ENCODE measurements around the gene ULK4.
"Not testable (repeated sequence)": the region's sequence is repeated elsewhere in the genome, so short reads cannot be mapped to it uniquely, and the experiment has no call there.

ULK4 gene

DNA sequence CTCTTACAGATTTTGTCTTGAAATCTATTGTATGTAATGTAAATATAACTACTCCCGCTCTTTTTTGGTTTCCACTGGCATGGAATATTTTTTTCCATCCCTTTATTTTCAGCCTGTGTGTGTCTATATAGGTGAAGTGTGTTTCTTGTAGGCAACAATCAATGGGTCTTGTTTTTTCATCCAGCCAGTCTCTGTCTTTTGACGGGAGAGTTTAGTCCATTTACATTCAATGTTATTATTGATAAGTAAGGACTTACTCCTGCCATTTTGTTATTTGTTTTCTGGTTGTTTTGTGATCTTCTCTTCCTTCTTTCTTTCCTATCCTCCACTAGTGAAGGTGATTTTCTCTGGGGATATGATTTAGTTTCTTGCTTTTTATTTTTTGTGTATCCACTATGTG is 101.4 kb downstream of the ULK4 start:
- DNase-seq = not testable (repeated sequence)

GRCh38 chr3:41854956-41855355 is 106.9 kb downstream of the ULK4 start:
- no peak for DNase-seq

DNA sequence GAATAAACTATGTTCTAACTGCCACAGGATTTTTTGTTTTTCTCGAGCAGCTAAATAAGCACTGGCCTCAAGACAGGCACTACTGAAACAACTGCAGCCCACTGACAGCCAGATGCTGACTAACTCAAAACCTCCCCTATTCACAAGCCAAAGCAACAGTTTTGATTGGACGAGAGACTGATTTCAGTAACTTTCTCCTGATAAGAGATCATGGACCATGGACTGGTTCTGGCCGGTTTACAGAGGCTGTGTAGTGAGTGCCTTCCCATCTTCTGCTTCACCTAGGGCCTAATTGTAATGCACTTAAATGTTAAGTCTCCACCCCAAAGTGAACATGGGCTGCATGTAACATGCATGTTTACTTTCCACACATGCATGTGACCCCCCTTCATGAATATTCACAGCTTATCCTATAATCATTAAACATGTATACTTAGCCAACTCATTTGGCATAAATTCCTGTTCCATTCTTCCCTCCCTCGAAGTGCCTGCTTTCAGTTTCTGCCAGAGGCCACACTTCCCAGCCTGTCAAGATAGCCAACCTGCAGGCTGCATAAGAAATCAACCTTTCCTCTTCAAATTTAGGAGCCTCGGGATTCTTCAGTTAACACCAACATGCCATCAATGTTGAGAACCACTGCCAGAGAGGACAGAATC is 108.2 kb downstream of the ULK4 start:
- no peak for DNase-seq

GRCh38 chr3:41848753-41849574 is 112.9 kb downstream of the ULK4 start:
- DNase-seq = no peak

- no peak for DNase-seq
Measured at GRCh38 chr3:41847679-41848078, 114.2 kb downstream of the ULK4 start.

DNA sequence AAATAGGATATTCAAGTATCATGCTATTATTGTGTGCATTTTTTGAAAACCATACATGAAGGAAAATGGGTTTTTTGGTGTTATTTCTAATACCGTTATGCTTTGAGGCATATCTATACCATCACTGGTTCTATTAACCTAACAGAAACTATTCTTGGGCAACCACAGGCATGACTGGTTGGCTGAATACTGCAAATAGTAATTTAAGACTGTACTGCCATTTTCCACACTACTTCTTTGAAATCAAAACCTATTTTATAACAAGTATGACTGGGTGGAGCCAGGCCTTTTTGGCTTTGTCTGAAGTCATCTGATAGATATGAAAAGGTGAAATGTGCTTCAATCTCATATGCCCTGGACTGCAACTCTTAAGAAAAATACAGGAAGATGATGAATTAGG is 115.1 kb downstream of the ULK4 start:
- DNase-seq = no peak

DNA sequence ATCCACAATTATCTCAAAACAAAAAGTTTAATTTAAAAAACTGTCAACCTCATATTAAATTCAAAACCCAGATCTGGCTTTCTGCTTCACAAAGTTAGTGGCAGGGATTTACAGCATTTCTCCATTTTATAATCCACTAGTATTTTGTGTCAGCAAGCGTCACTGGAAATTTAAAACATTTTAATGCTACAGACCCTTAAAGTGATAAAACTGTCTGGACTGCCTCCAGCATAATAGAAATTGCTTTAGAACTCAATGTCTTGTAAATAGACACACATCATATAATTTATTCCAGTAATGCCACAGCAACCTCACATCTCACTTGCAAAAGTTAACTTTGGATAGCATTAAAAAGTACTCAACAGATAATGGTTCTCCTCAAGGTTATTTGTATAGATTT is 116.1 kb downstream of the ULK4 start:
- no peak for DNase-seq

DNA sequence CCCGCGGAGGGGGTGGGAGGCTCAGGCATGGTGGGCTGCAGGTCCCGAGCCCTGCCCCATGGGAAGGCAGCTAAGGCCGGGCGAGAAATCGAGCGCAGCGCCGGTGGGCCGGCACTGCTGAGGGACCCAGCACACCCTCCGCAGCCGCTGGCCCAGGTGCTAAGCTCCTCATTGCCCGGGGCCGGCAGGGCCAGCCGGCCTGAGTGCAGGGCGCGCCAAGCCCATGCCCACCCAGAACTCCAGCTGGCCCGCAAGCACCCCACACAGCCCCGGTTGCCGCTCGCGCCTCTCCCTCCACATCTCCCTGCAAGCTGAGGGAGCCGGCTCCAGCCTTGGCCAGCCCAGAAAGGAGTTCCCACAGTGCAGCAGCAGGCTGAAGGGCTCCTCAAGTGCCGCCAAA is 117.6 kb downstream of the ULK4 start:
- DNase-seq = not testable (repeated sequence)

GRCh38 chr3:41840936-41841668 is 120.8 kb downstream of the ULK4 start:
- DNase-seq = not testable (repeated sequence)

DNA sequence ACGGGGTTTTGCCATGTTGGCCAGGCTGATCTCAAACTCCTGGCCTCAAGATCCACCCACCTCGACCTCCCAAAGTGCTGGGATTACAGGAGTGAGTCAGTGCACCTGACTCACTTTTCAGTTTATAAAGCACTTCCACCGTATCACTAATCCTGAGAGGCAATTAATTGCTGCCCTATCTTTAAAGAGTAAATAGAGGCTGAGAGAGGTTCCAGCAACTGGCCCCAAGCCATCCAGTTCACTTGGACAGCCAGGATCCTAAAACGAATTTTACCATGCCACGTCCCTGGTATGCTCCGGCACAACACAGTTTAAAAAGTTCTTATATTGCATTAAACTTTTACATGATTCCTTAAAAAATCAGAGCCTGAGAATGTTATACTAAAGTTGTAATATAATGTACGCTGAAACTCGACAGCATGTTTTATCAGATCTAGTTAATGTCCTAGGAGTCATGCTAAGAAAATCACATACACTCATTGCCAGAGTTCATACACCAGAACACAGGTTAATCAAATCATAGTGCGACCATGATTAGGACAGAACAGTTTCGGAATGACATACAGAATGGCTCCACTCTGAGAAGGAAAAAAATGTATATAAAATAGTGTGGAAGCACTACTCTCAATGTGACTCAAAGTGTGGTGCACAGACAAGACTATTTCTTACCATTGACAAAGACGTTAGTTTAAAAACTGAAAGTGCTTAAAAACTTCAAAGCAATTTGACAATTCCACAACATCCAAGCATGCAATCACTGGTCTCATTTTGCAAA is 125.4 kb downstream of the ULK4 start:
- no peak for DNase-seq

DNA sequence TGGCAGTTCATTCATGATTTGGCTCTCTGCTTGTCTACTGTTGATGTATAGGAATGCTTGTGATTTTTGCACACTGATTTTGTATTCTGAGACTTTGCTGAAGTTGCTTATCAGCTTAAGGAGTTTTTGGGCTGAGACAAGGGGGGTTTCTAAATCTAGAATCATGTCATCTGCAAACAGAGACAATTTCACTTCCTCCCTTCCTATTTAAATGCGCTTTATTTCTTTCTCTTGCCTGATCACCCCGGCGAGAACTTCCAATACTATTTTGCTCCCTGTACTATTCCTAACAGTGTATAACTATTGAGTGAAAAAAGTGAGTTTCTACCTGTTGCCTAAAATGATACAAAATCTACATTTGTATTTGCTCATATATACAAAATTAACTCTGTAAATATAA is 128.3 kb downstream of the ULK4 start:
- no peak for DNase-seq

GRCh38 chr3:41819236-41819635 is 142.7 kb downstream of the ULK4 start:
- DNase-seq = no peak

GRCh38 chr3:41808618-41809017 is 153.3 kb downstream of the ULK4 start:
- DNase-seq = no peak

- DNase-seq = no peak
Measured at GRCh38 chr3:41808152-41808551, 153.8 kb downstream of the ULK4 start.

DNA sequence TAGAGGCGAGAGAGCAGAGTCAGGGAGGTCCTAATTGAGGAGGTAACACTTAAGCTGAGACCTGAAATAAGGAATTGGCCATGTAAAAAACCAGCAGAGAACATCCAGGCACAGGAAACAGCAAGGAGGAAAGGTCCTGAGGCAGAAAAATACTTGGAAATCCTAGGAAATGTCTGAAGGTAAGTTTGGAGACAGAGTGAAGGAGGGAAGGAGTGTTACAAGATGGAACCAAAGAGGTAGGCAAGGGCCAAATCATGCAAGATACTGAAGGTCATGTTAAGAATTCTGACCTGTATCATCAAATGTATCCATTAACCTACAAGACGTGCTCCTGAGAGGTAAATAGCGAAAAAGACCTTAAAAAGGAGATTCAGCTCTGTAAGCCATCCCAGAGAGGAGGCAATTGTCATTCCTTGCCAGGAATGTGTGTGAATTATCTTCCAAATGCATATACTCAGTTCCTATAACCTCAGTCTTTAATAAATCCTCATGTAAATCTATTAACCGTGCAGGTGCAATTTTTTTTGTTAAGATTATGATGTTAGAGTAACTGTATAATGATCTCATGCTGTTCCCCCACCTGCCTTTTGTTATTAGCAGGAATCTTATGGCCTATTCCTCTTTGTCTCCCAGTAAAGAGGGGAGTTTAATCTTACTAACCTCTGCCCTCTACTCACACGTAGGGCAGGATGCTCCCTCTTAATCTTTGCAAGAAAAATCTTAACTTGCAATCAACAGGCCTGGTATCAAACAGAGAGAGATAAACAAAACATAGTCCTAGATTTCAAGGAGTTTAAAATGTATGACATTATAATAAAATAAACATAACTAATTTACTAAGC is 166.9 kb downstream of the ULK4 start:
- no peak for DNase-seq

- DNase-seq = no peak
Measured at GRCh38 chr3:41792806-41793205, 169.1 kb downstream of the ULK4 start.

DNA sequence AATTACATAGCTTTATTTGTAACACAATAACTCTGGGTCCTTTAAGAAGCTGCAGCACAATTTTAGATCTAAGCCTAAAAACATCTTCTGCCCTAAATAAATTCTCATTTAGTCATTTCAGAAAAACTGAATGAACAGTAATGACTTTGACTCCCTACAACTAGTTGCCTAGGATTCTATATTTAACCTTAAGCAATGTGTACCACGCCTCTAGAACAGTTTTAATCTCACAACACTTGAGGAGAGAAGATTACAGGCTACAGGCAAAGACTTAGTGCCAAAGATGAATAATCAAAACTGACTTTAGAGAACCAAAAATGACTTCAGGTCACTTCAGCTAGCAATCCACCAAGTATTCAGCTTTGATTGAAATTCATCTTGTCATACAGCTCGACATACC is 192.8 kb downstream of the ULK4 start:
- DNase-seq = no peak

- no peak for DNase-seq
Measured at GRCh38 chr3:41768363-41768762, 193.5 kb downstream of the ULK4 start.

DNA sequence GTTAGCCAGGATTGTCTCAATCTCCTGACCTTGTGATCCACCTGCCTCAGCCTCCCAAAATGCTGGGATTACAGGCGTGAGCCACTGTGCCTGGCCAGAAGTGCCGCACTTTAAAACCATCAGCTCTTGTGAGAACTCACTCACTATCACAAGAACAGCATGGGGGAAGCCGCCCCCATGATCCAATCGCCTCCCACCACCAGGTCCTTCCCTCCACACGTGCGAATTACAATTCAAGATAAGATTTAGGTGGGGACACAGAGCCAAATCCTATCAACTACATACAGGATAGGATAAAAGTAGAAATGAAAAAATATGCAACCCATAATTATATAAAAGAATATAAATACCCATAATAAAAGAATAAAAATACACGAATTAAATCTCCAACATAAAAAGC is 199.0 kb downstream of the ULK4 start:
- DNase-seq = not testable (repeated sequence)

DNA sequence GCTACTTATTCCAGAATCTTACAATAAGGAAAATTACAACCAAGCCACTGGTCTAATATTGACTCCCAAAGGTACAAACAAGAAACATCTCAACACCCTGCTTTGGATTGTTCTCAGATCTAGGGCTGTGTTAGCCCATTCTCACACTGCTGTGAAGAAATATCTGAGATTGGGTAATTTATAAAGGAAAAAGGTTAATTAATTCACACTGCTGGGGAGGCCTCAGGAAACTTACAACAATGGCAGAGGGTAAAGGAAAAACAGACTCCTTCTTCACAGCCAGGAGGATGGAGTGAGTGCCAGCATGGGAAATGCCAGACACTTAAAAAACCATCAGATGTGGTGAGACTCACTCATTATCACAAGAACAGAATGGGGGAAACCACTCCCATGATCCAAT is 208.3 kb downstream of the ULK4 start:
- DNase-seq = no peak

DNA sequence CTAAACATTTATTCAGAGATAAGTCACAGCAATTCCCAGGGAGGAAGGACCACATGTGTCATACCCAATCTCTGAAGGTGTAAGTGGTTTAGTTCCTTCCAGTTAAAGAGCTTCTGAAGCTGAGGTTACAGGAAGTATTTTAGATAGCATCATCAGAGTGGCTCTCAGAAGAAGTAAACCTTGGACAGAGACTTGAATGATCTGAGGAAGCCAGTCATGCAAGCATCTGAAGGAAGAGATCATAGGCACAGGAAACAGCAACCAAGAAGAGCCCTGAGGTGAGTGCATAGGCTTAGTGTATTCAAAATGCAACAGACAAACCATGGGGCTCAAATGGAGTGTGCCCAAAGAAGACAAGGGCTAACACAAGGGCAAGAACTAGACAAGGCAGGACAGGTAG is 210.3 kb downstream of the ULK4 start:
- no peak for DNase-seq

DNA sequence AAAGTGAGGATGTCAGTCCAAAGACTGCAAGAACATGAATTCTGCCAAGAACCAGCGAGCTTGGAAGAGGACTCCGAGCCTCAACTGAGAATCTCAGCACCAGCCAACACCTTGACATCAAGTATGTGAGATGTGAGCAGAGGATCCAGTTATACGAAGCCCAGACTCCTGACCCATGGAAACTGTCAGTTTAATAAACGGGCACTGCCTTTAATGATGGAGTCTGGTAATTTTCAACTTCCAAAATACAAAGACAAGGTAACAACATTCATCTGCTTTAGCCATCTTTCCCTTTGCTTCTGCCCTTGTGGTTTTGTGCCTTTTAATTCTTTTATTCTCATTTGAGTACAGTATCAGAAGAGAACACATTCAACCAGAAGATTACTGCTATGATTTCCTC is 211.9 kb downstream of the ULK4 start:
- no peak for DNase-seq
